Measurements from ENCODE around the gene NMNAT2. TPM values are rescaled to one million over a fixed set of nuclear protein-coding genes. Genes with fewer than 3 reads are reported as not detected.

Gene NMNAT2
- total RNA-seq, 6 experiments from 2014 or later, result 20.2 to 31.4 (median 23.8) TPM

GRCh38 chr1:183394435-183394834, 23.7 kb downstream of the NMNAT2 start:
- H3K27me3 Mint-ChIP-seq (ENCODE audit: insufficient read depth), result peaks cover 30% of the 10 kb centered on the region

GRCh38 chr1:183391863-183392262, 26.3 kb downstream of the NMNAT2 start:
- no peak for DNase-seq
- TF ChIP-seq CTCF (IDR thresholded peaks at IDR 0.05), result no peak
- peaks cover 17% of the 10 kb centered on the region for H3K27me3 Mint-ChIP-seq (ENCODE audit: insufficient read depth)
- no peaks in the 10 kb centered on the region for H3K9me3 Mint-ChIP-seq
- no peak overlapping the region for H3K4me3 Mint-ChIP-seq
- H3K36me3 Mint-ChIP-seq (ENCODE audit: low read depth), result no peaks in the 10 kb centered on the region
- H3K4me1 Mint-ChIP-seq (ENCODE audit: low read depth), result no peaks in the 10 kb centered on the region
- H3K27ac Mint-ChIP-seq, result no peak overlapping the region

More at GRCh38 chr1:183394435-183394834, 23.7 kb downstream of the NMNAT2 start:
- Mint-ChIP-seq H3K4me1 (ENCODE audit: low read depth) (no peaks in the 10 kb centered on the region), H3K4me3 (no peak overlapping the region), H3K27ac (no peak overlapping the region), H3K9me3 (no peaks in the 10 kb centered on the region), H3K36me3 (ENCODE audit: low read depth) (no peaks in the 10 kb centered on the region)
- no peak for DNase-seq
- no peak for TF ChIP-seq CTCF (IDR thresholded peaks at IDR 0.05)

- DNase-seq, result no peak
- Mint-ChIP-seq H3K36me3 (ENCODE audit: low read depth) (no peaks in the 10 kb centered on the region), H3K4me1 (ENCODE audit: low read depth) (peaks cover 5% of the 10 kb centered on the region; the same call in 1 of the 2 replicates), H3K4me3 (no peak overlapping the region), H3K9me3 (no peaks in the 10 kb centered on the region), H3K27me3 (ENCODE audit: insufficient read depth) (peaks cover 14% of the 10 kb centered on the region), H3K27ac (no peak overlapping the region)
- no peak for TF ChIP-seq CTCF (IDR thresholded peaks at IDR 0.05)
These were observed 27.6 kb downstream of the NMNAT2 start for GRCh38 chr1:183390561-183390960.

- H3K36me3 Mint-ChIP-seq (ENCODE audit: low read depth), result no peaks in the 10 kb centered on the region
- no peak for DNase-seq
- TF ChIP-seq CTCF (IDR thresholded peaks at IDR 0.05), result no peak
- H3K27ac Mint-ChIP-seq, result no peak overlapping the region
- peaks cover 6% of the 10 kb centered on the region; the same call in 1 of the 2 replicates for H3K4me1 Mint-ChIP-seq (ENCODE audit: low read depth)
- H3K4me3 Mint-ChIP-seq, result no peak overlapping the region
- no peaks in the 10 kb centered on the region for H3K9me3 Mint-ChIP-seq
- H3K27me3 Mint-ChIP-seq (ENCODE audit: insufficient read depth), result peaks cover 4% of the 10 kb centered on the region
These were observed 29.4 kb downstream of the NMNAT2 start for GRCh38 chr1:183388735-183389134.

GRCh38 chr1:183385340-183386144, 32.6 kb downstream of the NMNAT2 start:
- Mint-ChIP-seq H3K4me1 (ENCODE audit: low read depth) (peaks cover 6% of the 10 kb centered on the region; the same call in 1 of the 2 replicates), H3K4me3 (no peak overlapping the region), H3K27me3 (ENCODE audit: insufficient read depth) (peaks cover 7% of the 10 kb centered on the region), H3K27ac (no peak overlapping the region), H3K36me3 (ENCODE audit: low read depth) (no peaks in the 10 kb centered on the region), H3K9me3 (no peaks in the 10 kb centered on the region)
- no peak for DNase-seq
- no peak for TF ChIP-seq CTCF (IDR thresholded peaks at IDR 0.05)
